ENCODE data around the gene CNR2.

The CNR2 gene

GRCh38 chr1:23845163-23845562 lies 68.0 kb downstream of the CNR2 start:
- H3K9ac ChIP-seq: no peak overlapping the region
- no peaks in the 10 kb centered on the region for H3K79me2 ChIP-seq (ENCODE audit: insufficient read depth, low read depth)
- H3K4me2 ChIP-seq: no peak overlapping the region
- no peak overlapping the region for H2AFZ ChIP-seq (ENCODE audit: low read depth)
- no peaks in the 10 kb centered on the region for H3K27me3 ChIP-seq (ENCODE audit: insufficient read depth, low read depth)
- no peaks in the 10 kb centered on the region for H4K20me1 ChIP-seq (ENCODE audit: insufficient read depth)
- H3K4me3 ChIP-seq (IDR thresholded peaks at IDR 0.05; ENCODE audit: insufficient read depth, low read depth, low read length): no peak overlapping the region
- H3K36me3 ChIP-seq (ENCODE audit: insufficient read depth): no peaks in the 10 kb centered on the region
- TF ChIP-seq CTCF (conservative IDR thresholded peaks at IDR 0.05; ENCODE audit: low read depth, low read length): no peak
- no peak overlapping the region for H3K27ac ChIP-seq
- H3K4me1 ChIP-seq (ENCODE audit: low read depth, poor library complexity, severe bottlenecking): no peaks in the 10 kb centered on the region

GRCh38 chr1:23843644-23844043 lies 69.5 kb downstream of the CNR2 start:
- no peak overlapping the region for H3K9ac ChIP-seq
- TF ChIP-seq CTCF (conservative IDR thresholded peaks at IDR 0.05; ENCODE audit: low read depth, low read length): no peak
- H3K4me3 ChIP-seq (IDR thresholded peaks at IDR 0.05; ENCODE audit: insufficient read depth, low read depth, low read length): no peak overlapping the region
- no peaks in the 10 kb centered on the region for H4K20me1 ChIP-seq (ENCODE audit: insufficient read depth)
- no peak overlapping the region for H2AFZ ChIP-seq (ENCODE audit: low read depth)
- H3K36me3 ChIP-seq (ENCODE audit: insufficient read depth): no peaks in the 10 kb centered on the region
- peaks cover 3% of the 10 kb centered on the region for H3K4me1 ChIP-seq (ENCODE audit: low read depth, poor library complexity, severe bottlenecking)
- no peak overlapping the region for H3K27ac ChIP-seq
- H3K79me2 ChIP-seq (ENCODE audit: insufficient read depth, low read depth): no peaks in the 10 kb centered on the region
- H3K27me3 ChIP-seq (ENCODE audit: insufficient read depth, low read depth): no peaks in the 10 kb centered on the region
- no peak overlapping the region for H3K4me2 ChIP-seq

- Histone ChIP-seq H3K4me1 (ENCODE audit: low read depth, poor library complexity, severe bottlenecking) (peaks cover 4% of the 10 kb centered on the region), H3K4me3 (IDR thresholded peaks at IDR 0.05; ENCODE audit: insufficient read depth, low read depth, low read length) (peak overlapping the region; percentile 51), H3K27me3 (ENCODE audit: insufficient read depth, low read depth) (no peaks in the 10 kb centered on the region; the same call in 1 of the 2 replicates), H3K36me3 (ENCODE audit: insufficient read depth) (no peaks in the 10 kb centered on the region), H3K4me2 (peak overlapping the region; percentile 68), H3K9ac (no peak overlapping the region), H4K20me1 (ENCODE audit: insufficient read depth) (no peaks in the 10 kb centered on the region), H2AFZ (ENCODE audit: low read depth) (peak overlapping the region; percentile 45; the same call in 1 of the 2 replicates), H3K79me2 (ENCODE audit: insufficient read depth, low read depth) (no peaks in the 10 kb centered on the region), H3K27ac (no peak overlapping the region)
- TF ChIP-seq CTCF (conservative IDR thresholded peaks at IDR 0.05; ENCODE audit: low read depth, low read length): no peak
Measured at GRCh38 chr1:23838401-23838866, 74.7 kb downstream of the CNR2 start.

GRCh38 chr1:23837908-23838307 lies 75.3 kb downstream of the CNR2 start:
- no peaks in the 10 kb centered on the region for H3K36me3 ChIP-seq (ENCODE audit: insufficient read depth)
- no peaks in the 10 kb centered on the region; the same call in 1 of the 2 replicates for H3K27me3 ChIP-seq (ENCODE audit: insufficient read depth, low read depth)
- TF ChIP-seq CTCF (conservative IDR thresholded peaks at IDR 0.05; ENCODE audit: low read depth, low read length): no peak
- peak overlapping the region; percentile 51 for H3K4me3 ChIP-seq (IDR thresholded peaks at IDR 0.05; ENCODE audit: insufficient read depth, low read depth, low read length)
- peak overlapping the region; percentile 68 for H3K4me2 ChIP-seq
- H3K79me2 ChIP-seq (ENCODE audit: insufficient read depth, low read depth): no peaks in the 10 kb centered on the region
- peaks cover 4% of the 10 kb centered on the region for H3K4me1 ChIP-seq (ENCODE audit: low read depth, poor library complexity, severe bottlenecking)
- peak overlapping the region; percentile 45; the same call in 1 of the 2 replicates for H2AFZ ChIP-seq (ENCODE audit: low read depth)
- H3K9ac ChIP-seq: no peak overlapping the region
- no peak overlapping the region for H3K27ac ChIP-seq
- H4K20me1 ChIP-seq (ENCODE audit: insufficient read depth): no peaks in the 10 kb centered on the region
